NCI-H2029 treated with DMSO at 0.1 percent for 48 hours (cell line): ENCODE measurements around the gene CLDN11.

Experiments
- DNase-seq: peaks from one replicate; lab custom pipeline; 2025; lab: John Stamatoyannopoulos, UW

CLDN11 gene

DNA sequence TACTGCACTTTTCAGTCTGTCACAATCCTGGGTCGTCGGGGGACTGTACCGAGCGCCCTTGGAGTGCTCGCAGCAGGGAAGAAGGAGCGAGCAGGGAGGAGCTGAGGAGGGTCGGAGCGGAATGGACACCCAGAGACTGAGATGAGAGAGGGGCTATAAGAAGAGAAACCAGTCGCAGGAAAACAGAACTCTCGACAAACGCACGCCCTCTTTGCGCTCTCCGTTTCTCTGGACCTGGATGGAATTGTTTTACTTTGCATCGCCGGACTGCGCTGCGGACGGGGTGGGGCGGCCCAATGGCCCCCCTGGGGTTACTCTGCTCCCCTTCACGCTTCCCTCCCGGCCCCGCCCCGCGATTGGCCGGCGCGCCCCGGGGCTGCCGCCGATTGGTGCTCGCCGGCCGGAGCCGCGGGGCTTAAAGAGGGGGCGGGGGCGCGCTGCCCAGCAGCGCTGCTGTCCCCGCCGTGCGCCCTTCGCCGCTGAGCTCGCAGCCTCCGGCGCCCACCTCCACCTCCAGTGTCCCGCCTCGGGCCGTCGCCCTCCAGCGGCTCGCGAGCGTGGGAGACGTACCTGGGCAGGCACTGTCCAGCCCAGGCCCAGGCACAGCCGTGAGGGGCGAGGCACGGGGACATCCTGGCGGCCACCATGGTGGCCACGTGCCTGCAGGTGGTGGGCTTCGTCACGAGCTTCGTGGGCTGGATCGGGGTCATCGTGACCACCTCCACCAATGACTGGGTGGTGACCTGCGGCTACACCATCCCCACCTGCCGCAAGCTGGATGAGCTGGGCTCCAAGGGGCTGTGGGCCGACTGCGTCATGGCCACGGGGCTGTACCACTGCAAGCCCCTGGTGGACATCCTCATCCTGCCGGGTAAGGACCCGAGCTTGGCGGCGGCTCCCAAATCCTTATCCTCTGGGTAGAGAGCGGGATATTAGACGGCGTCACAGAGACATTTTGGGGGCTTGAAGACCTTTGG, at the start of gene CLDN11:
TSS of gene CLDN11 (plus strand) at position 447 of the 977 bp plus-strand sequence. CDS start at position 646, 199 bp downstream.
- no peak for DNase-seq

DNA sequence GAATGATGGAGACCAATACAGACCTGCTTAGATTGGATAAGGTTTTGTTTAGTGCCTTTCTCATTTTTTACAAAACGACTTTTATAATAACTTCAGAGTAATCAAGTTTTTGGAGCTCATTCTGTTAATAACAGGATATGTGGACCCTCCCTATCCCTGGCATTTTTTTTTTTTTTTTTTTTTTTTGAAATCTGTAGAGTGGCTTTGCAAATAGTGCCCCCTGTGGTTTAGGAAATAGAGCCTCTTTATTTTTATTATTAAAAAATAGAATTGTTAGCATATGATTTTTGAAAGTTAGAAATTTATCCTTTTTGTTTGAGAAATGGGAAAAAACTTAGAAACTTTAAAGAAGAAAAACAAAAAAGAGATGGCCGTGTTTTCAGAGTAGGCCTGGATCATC, 49.7 kb upstream of the CLDN11 start:
- DNase-seq = no peak

- peak; percentile 41 for DNase-seq
These were observed 46.3 kb upstream of the CLDN11 start for GRCh38 chr3:170372190-170372879.

GRCh38 chr3:170383567-170383966, 35.1 kb upstream of the CLDN11 start:
- DNase-seq = no peak

GRCh38 chr3:170386468-170386867, 32.2 kb upstream of the CLDN11 start:
- no peak for DNase-seq

DNA sequence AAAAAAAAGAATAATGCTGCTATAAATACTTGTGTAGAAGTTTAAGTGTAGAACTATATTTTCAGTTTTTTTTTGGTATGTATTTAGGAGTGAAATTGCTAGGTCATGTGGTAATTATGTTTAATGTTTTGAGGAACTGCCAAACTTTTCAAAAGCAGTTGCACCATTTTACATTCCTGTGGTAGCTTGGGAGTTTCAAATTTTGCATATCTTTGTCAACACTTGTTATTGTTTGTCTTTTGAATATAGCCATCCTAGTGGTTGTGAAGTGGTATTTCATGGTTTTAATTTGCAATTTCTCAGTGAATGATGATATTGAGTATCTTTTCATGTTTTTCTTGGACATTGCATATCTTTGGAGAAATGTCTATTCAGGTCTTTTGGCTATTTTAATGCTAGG, 30.7 kb upstream of the CLDN11 start:
- DNase-seq = no peak

GRCh38 chr3:170391108-170391507, 27.6 kb upstream of the CLDN11 start:
- no peak for DNase-seq

DNA sequence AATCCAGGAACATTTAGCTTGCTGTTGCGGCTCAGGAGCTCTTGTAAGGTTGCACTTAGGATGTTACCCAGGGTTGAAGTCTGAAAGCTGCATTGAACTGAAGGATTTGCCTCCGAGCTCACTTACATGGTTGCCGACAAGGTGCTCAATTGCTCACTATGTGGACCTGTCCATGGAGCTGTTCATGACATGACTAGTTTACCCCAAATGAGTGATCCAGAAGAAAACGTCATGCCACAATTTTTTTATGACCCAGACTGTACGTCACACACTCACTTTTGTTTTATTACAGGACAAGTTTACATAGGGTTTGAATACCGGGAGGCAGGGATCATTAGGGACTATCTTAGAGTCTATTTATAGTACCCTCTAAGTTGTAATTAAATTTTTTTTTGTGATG, 21.0 kb upstream of the CLDN11 start:
- DNase-seq = no peak

GRCh38 chr3:170405101-170405500, 13.6 kb upstream of the CLDN11 start:
- DNase-seq = no peak

GRCh38 chr3:170410428-170411029, 8.1 kb upstream of the CLDN11 start:
- no peak for DNase-seq

DNA sequence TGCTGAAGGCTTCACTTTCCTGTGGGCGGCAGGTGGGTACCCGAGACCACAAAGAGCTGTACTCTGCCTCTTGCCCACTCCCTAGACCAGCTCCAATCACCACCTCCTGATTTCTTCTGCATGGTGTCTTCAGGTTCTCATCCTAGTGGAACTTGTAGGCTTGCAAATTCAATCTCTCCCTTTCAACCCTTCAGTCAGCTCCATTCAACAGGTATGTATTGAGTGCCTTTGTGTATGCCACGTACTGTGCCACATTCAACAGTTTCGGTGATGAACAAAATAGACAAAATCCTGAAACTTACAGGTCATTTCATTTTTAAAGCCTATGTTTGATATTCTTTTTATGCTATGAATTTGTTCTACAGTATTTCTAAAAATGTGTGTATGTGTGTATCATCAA, 5.4 kb upstream of the CLDN11 start:
- no peak for DNase-seq

DNA sequence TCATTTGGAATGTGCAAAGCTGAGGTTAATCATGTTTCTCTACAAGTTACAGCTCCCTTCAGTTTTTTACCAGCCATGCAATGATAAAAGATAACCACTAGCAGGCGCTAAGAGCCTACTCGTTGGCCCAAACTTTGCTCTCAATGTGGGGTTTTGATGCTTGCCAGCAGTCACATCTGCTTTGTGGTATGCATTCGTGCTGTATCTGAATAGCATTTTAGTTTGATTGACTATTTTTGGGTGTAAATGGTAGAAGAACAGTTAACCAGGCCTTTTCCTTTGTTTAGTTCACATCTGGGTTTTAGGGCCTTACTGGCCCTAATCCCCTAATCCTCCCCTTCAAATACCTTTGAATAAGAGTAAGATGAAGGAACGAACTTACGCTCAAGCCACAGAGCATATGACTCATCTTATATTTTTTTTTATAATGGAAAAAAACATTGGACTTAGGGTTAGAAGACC, 4.4 kb upstream of the CLDN11 start:
- DNase-seq = peak; percentile 80

GRCh38 chr3:170417090-170417489, 1.6 kb upstream of the CLDN11 start:
- no peak for DNase-seq

- DNase-seq = no peak
These were observed 954 bp downstream of the CLDN11 start for GRCh38 chr3:170419557-170420087.

- DNase-seq = no peak
These were observed 1.7 kb downstream of the CLDN11 start for GRCh38 chr3:170420307-170420821.

DNA sequence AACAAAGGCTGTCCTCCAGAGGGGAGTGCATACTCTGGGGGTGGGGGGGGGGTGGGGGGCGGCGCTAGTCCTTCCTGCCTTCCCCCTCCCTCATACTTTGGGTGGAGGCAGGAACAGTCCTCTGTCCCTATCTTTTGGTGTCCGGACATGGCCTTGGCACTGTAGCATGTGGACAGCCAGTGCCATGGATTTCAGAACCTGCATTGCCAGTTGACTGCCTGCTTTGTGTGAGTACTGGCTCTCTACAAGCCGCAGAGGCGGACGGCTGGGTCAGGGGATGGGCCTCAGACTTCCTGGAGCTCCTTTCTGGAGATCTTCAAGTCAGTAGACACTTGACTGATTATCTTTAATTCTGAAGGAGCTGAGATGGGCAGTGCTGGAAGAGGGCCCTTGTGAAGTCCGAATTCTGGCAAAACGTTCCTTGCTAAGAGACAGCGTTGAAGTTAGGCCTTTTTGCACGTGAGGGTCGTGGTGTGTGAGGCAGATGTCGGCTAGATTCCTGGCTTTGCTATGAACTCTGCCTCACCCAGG, 2.5 kb downstream of the CLDN11 start:
- DNase-seq = no peak

DNA sequence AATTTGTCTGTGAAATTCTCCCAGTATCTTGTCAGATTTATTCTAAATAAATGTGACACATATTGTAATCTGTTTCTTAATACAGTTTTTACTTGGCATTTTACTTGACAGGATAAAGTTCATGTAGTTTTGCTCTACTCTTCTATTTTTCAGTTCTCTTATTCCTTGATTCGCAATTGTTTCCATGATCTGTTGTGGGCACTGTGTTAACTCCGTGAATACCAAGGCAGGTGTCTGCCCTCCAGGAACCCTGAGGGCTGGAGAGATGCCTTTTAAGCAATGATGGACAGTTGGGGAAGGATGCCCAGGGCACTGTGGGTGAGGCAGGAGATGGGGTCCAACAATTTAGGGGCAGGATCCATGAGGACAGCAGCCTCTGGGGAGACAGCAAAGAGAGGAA, 3.1 kb downstream of the CLDN11 start:
- no peak for DNase-seq

DNA sequence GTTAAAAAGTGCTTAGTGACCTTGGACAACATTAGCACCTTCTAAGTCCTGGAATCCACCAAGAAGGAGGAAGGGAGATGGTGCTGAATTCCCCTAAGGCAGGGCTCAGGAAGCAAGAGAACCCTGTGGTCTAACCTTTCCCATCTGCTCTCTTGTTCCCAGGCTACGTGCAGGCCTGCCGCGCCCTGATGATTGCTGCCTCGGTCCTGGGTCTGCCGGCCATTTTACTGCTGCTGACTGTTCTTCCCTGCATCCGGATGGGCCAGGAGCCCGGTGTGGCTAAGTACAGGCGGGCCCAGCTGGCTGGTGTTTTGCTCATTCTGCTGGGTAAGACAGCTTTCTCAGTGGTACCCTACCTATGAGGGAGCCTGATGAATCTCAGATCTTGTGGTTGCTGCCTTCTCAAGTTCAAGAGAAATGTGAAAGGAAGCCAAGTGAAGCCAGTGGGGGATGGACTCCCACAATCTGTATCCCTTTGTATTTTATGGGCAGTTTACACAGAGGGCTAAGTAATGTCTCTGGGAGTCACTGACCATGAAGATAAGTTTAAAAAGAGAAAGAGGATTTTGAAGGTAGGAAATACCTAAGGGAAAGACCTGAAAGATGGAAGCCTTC, 4.4 kb downstream of the CLDN11 start:
- DNase-seq = no peak

DNA sequence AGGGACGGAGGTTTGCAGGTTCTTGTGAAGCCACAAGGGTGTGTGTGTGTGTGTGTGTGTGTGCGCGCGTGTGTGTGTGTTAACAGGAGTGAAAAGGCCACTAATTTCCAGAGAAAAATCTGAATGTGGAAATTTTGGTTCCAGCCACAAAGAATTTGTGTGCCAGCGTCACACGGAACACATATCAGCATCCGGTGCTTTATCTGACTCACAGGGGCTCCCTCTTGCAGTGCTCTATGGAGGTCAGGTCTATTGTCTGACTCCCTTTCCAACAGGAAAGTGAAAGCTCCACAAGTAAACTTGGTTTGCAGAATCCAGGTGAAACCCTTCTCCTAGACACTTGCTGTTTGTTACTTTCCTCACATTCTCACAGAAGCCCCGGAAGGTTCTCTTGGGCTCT, 6.2 kb downstream of the CLDN11 start:
- DNase-seq = no peak

DNA sequence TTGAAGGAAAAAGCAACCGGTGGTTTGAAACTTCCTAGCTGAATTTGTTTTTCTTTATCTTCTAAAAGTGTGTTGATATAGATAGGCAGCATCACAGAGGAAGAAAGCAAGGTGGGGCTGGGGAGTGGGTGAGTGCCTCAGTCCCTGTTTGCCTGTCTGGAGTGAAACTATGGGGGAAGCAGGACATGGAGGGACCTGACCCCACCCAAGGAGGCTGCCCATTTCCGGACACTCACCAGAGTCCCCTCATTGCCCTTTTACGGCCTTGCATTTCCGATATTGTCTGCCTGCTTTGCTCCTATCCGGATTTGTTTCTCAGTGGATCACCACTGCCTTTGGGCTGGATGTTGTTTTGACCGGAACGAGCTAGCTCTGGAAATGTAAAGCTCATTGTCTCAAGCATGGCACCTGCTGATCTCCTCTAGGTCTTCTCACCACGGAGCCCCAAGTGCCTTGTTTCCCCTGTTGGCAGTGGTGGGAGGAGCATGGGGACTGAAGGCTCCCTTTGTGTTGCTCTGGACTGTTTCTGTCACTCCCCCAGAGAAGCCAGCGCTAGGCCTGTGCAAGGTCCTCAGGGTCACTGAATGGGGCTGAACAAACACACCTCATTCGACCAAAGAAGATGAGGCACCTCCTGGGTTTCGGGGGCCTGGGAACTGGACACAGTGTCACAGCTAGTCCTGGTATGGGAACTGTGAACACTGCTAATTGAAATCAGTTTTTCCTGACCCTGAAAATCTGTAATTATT, 7.0 kb downstream of the CLDN11 start:
- DNase-seq = no peak
